Stimulated activated CD8-positive, alpha-beta memory T cell treated with anti-CD3 and anti-CD28 coated beads, Interleukin-2, amount 100 ng/mL, for 48 hours (primary cell): Measurements from ENCODE around the gene OR10A4.
"Not testable (repeated sequence)": the region's sequence is repeated elsewhere in the genome, so short reads cannot be mapped to it uniquely, and the experiment has no call there.

Experiments
- DNase-seq, 2 donors: peaks; one replicate each; pipeline ENCODE4 v3.0.0-alpha.2; 2020; ENCODE audit warnings: low read depth in 2 of 2

OR10A4 gene, protein sequence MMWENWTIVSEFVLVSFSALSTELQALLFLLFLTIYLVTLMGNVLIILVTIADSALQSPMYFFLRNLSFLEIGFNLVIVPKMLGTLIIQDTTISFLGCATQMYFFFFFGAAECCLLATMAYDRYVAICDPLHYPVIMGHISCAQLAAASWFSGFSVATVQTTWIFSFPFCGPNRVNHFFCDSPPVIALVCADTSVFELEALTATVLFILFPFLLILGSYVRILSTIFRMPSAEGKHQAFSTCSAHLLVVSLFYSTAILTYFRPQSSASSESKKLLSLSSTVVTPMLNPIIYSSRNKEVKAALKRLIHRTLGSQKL

GRCh38 chr11:6876325-6876724 is at the start of gene OR10A4:
OR10A4 (plus strand) TSS chr11:6876625; CDS start chr11:6876648, 23 bp downstream.
- DNase-seq, result no peak

DNA sequence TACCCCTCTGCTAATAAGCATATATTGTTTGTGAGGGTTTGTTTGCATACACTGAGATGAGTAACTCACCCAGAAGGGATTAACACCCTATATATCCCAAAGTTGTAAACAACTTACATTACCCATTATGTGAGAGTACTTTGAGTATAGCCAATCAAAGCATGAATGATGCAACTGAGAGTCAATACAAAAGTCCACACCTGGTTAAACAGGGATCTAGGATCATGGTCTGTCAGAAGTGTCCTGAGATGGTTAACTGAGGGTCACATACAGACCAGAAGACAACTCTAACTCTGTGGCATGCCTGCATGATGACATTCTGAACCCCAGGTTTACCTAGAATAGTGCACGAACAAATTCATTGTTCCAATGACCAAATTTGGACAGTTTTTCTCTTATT is 48.3 kb upstream of the OR10A4 start:
- no peak for DNase-seq

- no peak for DNase-seq
Measured at GRCh38 chr11:6833356-6833755, 43.1 kb upstream of the OR10A4 start.

- no peak for DNase-seq
Measured at GRCh38 chr11:6834021-6834420, 42.4 kb upstream of the OR10A4 start.

- no peak for DNase-seq
Measured at GRCh38 chr11:6841694-6842093, 34.7 kb upstream of the OR10A4 start.

DNA sequence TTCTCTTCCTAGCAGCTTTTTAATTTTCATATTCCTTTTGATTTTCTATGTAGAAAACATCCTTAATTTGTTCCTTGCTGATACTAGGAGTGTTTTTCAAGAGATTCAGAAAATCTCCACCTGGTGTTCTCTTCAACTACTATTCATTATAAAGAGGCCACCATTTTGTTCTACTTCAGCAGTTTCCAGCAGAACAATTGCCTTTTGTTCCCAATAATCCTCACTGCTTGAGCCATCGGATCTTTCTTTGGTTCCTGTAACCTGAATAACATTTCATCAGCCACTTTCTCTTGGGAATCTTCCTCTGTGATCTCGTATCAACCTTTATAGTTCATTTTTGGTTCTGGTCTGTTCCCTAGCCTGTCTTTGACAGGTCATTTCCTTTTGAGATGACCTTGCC is 32.8 kb upstream of the OR10A4 start:
- DNase-seq, result no peak

GRCh38 chr11:6844356-6844755 is 32.1 kb upstream of the OR10A4 start:
- DNase-seq, result no peak

GRCh38 chr11:6845383-6845782 is 31.0 kb upstream of the OR10A4 start, which contains the start of gene OR10A5:
OR10A5 (plus strand) TSS chr11:6845683; CDS start chr11:6845683, 0 bp downstream.
- no peak for DNase-seq

GRCh38 chr11:6850526-6850925 is 25.9 kb upstream of the OR10A4 start:
- DNase-seq, result no peak

GRCh38 chr11:6854801-6855200 is 21.6 kb upstream of the OR10A4 start:
- not testable (repeated sequence) for DNase-seq

DNA sequence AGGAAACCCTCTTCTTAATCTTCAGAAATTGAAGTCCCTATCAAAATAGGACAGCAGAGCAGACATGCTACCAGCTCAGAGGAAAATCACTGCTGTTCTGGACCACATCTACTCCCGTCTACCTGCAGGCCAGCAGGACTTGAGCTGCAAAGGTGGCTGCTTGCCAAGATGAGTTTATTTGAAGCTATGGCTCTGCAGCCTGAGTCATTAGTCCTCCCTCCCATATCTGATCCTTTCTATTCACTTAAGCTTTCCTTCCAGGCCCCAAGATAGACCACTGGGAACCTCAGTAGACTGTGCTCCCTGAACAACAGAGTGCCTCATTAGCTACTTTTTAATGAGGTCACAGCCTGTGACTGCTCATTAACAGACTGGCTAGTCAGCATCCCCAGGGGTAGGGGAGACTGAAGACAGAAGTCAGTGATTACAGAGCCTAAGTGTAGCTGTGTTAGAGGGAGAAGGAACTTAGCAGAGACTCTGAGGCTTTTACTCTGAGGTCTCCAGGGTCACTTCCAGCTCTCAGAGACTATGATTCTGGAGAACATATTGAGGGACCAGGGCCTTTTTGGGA is 20.4 kb upstream of the OR10A4 start:
- no peak for DNase-seq

DNA sequence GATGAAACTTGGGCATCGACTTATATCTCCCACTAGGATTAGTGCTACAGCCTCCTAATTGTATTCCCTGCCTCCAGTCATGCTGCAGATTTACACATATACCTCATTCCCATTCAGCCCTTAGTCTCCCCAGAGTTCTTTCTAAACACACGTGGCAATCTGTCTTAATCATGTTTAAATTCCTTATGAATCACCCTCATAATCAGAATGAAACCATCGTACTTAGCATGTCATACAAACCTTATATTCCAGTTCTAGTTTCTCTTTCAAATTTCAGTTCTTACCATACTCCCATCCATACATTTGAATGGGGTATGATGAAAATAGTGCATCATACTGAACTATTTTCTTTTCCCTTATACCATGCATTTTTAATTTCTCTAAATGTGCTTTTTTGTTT is 19.6 kb upstream of the OR10A4 start:
- DNase-seq, result no peak

- no peak for DNase-seq
Measured at GRCh38 chr11:6862961-6863360, 13.5 kb upstream of the OR10A4 start, which contains the start of gene OR10A2. OR10A2 (plus strand) TSS chr11:6863057; CDS start chr11:6869755, 6,698 bp downstream.

DNA sequence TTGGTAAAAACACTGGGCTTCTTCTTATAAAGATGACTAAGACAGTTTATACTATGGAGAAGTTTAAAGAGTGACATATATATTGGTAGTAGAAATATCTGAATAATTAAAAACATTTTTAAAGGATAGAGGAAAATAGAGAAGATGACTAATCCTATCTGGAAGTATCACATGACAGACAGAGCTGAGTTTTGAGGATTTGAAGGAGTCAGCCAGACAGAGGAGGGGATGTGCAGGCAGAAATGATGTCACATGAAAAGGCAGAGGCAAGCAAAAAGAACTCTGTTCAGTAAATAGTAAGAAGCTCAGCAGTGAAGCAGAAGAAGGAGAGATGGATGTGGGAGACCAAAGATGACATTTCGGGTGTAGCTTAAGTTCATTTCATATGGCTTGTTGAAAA is 12.0 kb upstream of the OR10A4 start:
- DNase-seq, result no peak

GRCh38 chr11:6871278-6871677 is 5.1 kb upstream of the OR10A4 start:
- no peak for DNase-seq

GRCh38 chr11:6875761-6876160 is 664 bp upstream of the OR10A4 start:
- no peak for DNase-seq

GRCh38 chr11:6876914-6877313 is 489 bp downstream of the OR10A4 start:
- DNase-seq, result no peak

GRCh38 chr11:6882751-6883150 is 6.3 kb downstream of the OR10A4 start:
- DNase-seq, result no peak

DNA sequence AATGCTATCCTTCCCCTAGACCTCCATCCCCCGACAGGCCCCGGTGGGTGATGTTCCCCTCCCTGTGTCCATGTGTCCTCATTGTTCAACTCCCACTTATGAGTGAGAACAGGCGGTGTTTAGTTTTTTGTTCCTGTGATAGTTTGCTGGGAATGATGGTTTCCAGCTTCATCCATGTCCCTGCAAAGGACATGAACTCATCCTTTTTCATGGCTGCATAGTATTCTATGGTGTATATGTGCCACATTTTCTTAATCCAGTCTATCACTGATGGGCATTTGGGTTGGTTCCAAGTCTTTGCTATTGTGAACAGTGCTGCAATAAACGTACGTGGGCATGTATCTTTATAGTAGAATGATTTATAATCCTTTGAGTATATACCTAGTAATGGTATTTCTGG is 11.3 kb downstream of the OR10A4 start:
- not testable (repeated sequence) for DNase-seq

GRCh38 chr11:6888830-6889229 is 12.4 kb downstream of the OR10A4 start:
- no peak for DNase-seq

DNA sequence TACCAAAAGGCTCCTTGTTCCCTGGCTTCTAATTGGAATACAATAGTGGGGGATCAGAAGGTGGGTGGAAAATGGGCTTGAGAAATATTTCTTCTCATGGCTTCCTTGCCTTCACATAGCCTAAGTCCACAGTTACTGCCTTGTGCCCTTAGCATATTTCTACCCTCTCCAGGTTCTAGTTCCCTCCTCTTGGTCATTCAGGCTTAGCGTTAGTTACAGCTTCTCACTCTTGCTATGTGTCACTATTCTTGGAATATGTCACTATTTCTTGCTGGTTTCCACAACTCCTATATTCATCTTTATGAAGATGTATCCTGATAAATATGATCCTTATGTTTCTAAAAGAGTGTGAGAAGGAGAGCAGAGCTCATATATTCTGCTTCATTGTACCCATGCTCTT is 13.4 kb downstream of the OR10A4 start:
- no peak for DNase-seq

DNA sequence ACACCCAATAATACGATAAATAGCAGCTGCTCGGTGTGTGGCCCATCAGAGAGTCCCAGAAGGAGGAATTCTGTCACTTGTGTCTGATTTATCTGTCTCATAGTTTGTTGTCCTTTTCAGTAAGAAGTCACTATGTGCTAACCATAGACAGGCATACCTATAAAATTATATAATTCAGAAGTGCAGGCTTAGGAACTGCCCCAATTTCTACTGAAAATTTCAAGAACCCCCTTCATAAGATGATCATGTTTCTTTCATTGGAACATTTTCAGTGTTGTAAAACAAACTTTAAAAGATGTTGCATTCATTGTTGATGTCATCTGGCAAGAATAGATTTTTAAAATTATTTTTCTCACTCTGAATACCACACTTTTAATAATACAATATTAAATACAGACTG is 16.0 kb downstream of the OR10A4 start, which contains the start of gene OR2D2:
Gene OR2D2, minus strand, starts transcription at position 101 of the 400 bp plus-strand sequence. Its CDS starts 0 bp downstream, at position 101.
- DNase-seq, result no peak

- no peak for DNase-seq
Measured at GRCh38 chr11:6894097-6894496, 17.7 kb downstream of the OR10A4 start.
